HEK293 (cell line): ENCODE measurements around the gene NAPG.

ENCODE experiments used
- CTCF ChIA-PET: fragments of 350-600 bp; formaldehyde crosslinking; extraction: SDS; loops from one replicate; lab custom pipeline; 2021; ENCODE audit warnings: antibody characterized with exemption; lab: Yijun Ruan, JAX
- POLR2A ChIA-PET: fragments of 300-600 bp; formaldehyde crosslinking; extraction: SDS; loops from one replicate; lab custom pipeline; 2020; ENCODE audit warnings: antibody characterized with exemption, inconsistent platforms; lab: Yijun Ruan, JAX
- H3K27ac ChIP-seq: fragments of 200-500 bp; sonication (Bioruptor generic); 2 replicates; pipeline ENCODE4 v1.5.1; 2014; ENCODE audit warnings: low read depth, low read length, control low read depth, inconsistent platforms; ENCODE audit errors: extremely low read depth
- H3K36me3 ChIP-seq, 2 experiments: fragments of 200-500 bp in 1 of 2; sonication (Bioruptor generic) in 1 of 2; 1 replicate in 1 of 2; 2 replicates in 1 of 2; pipeline ENCODE4 v1.5.1; 2014 to 2017; ENCODE audit warnings: inconsistent platforms in 2 of 2, low read length in 2 of 2; ENCODE audit not compliant: control insufficient read depth in 2 of 2, insufficient read depth in 1 of 2
- H3K4me1 ChIP-seq: fragments of 200-500 bp; sonication (Bioruptor generic); 2 replicates; pipeline ENCODE4 v1.5.1; 2014; ENCODE audit warnings: mild to moderate bottlenecking, low read length, inconsistent platforms; ENCODE audit not compliant: control insufficient read depth, insufficient read depth
- H3K4me3 ChIP-seq: 2 replicates; pipeline ENCODE4 v1.5.1; 2011; ENCODE audit warnings: low read depth, mild to moderate bottlenecking, control low read depth, low read length, moderate library complexity
- H3K9me3 ChIP-seq: fragments of 200-500 bp; sonication (Bioruptor generic); 2 replicates; pipeline ENCODE4 v1.5.1; 2014; ENCODE audit warnings: low read depth, low read length, inconsistent platforms; ENCODE audit not compliant: control insufficient read depth, insufficient read depth
- GLIS2 ChIP-seq: fragments of 450-650 bp; formaldehyde crosslinking; IDR thresholded peaks from 2 replicates; pipeline ENCODE4 v1.5.1; 2016; ENCODE audit warnings: missing biosample characterization, missing genetic modification characterization
- HOXA7 ChIP-seq: sonication (generic); formaldehyde crosslinking; IDR thresholded peaks from 2 replicates; pipeline ENCODE4 v1.8.1; 2022; ENCODE audit warnings: missing genetic modification reagents, borderline replicate concordance
- IKZF3 ChIP-seq: fragments of 450-650 bp; IDR thresholded peaks from 2 replicates; pipeline ENCODE4 v1.5.0; 2018; ENCODE audit warnings: missing biosample characterization, mild to moderate bottlenecking, missing genetic modification characterization, moderate library complexity
- PRDM1 ChIP-seq: fragments of 450-650 bp; formaldehyde crosslinking; IDR thresholded peaks from 2 replicates; pipeline ENCODE4; 2016; ENCODE audit warnings: missing biosample characterization, missing genetic modification characterization
- PRDM2 ChIP-seq: fragments of 450-650 bp; formaldehyde crosslinking; IDR thresholded peaks from 2 replicates; pipeline ENCODE4 v1.5.1; 2016; ENCODE audit warnings: missing biosample characterization, missing genetic modification characterization, borderline replicate concordance
- PRDM4 ChIP-seq: fragments of 450-650 bp; formaldehyde crosslinking; IDR thresholded peaks from 2 replicates; pipeline ENCODE4 v1.5.1; 2017; ENCODE audit warnings: missing biosample characterization, missing genetic modification characterization
- ZBTB10 ChIP-seq: fragments of 450-650 bp; formaldehyde crosslinking; IDR thresholded peaks from 2 replicates; pipeline ENCODE4 v1.5.1; 2016; ENCODE audit warnings: missing biosample characterization, missing genetic modification characterization
- ZBTB17 ChIP-seq: fragments of 450-650 bp; formaldehyde crosslinking; IDR thresholded peaks from 2 replicates; pipeline ENCODE4 v1.5.1; 2016; ENCODE audit warnings: missing biosample characterization, missing genetic modification characterization
- ZFP37 ChIP-seq: fragments of 450-650 bp; formaldehyde crosslinking; IDR thresholded peaks from 2 replicates; pipeline ENCODE4 v1.5.1; 2016; ENCODE audit warnings: missing biosample characterization, missing genetic modification characterization
- ZNF10 ChIP-seq: fragments of 450-650 bp; formaldehyde crosslinking; IDR thresholded peaks from 2 replicates; pipeline ENCODE4 v1.5.1; 2017; ENCODE audit warnings: missing biosample characterization, missing genetic modification characterization
- ZNF148 ChIP-seq: fragments of 450-650 bp; formaldehyde crosslinking; IDR thresholded peaks from 2 replicates; pipeline ENCODE4 v1.5.0; 2017; ENCODE audit warnings: missing biosample characterization, missing genetic modification characterization, borderline replicate concordance
- ZNF174 ChIP-seq: fragments of 450-650 bp; formaldehyde crosslinking; IDR thresholded peaks from 2 replicates; pipeline ENCODE4 v1.5.0; 2017; ENCODE audit warnings: missing biosample characterization, mild to moderate bottlenecking, missing genetic modification characterization
- ZNF354C ChIP-seq: fragments of 450-650 bp; formaldehyde crosslinking; IDR thresholded peaks from 2 replicates; pipeline ENCODE4 v1.5.1; 2016; ENCODE audit warnings: missing biosample characterization, missing genetic modification characterization, low read depth, borderline replicate concordance
- ZNF501 ChIP-seq: fragments of 450-650 bp; formaldehyde crosslinking; IDR thresholded peaks from 2 replicates; pipeline ENCODE4 v1.5.1; 2016; ENCODE audit warnings: missing biosample characterization, missing genetic modification characterization
- ZNF645 ChIP-seq: fragments of 450-650 bp; formaldehyde crosslinking; IDR thresholded peaks from 2 replicates; pipeline ENCODE4; 2016; ENCODE audit warnings: missing biosample characterization, missing genetic modification characterization
- ZNF660 ChIP-seq: fragments of 450-650 bp; IDR thresholded peaks from 2 replicates; pipeline ENCODE4 v1.5.1; 2018; ENCODE audit warnings: missing biosample characterization, mild to moderate bottlenecking, missing genetic modification characterization
- ZNF76 ChIP-seq: fragments of 450-650 bp; formaldehyde crosslinking; IDR thresholded peaks from 2 replicates; pipeline ENCODE4; 2016; ENCODE audit warnings: low read depth, missing biosample characterization, missing genetic modification characterization, borderline replicate concordance
- ZNF776 ChIP-seq: fragments of 450-650 bp; formaldehyde crosslinking; IDR thresholded peaks from 2 replicates; pipeline ENCODE4 v1.5.0; 2017; ENCODE audit warnings: missing biosample characterization, missing genetic modification characterization, borderline replicate concordance
- ZNF830 ChIP-seq: fragments of 450-650 bp; IDR thresholded peaks from 2 replicates; pipeline ENCODE4 v1.5.0; 2018; ENCODE audit warnings: missing biosample characterization, missing genetic modification characterization, low read depth, mild to moderate bottlenecking, moderate library complexity

NAPG gene

GRCh38 chr18:10519366-10519765 is 6.5 kb upstream of the NAPG start (continued):
- TF ChIP-seq ZNF645 (tag by site-specific recombination), result no peak
- TF ChIP-seq, all 188 proteins: peak for 0

- CTCF ChIA-PET, result interaction anchor here (0.6 to 5.0 kb wide), 20 partner anchors 9 to 836 kb away, joined by 3 to 115 read pairs (median 3); no protein-coding TSS in a partner anchor
- Histone ChIP-seq H3K9me3 (no peaks in the 10 kb centered on the region), H3K4me1 (peaks cover 2% of the 10 kb centered on the region), H3K4me3 (no peak overlapping the region), H3K36me3 (no peaks in the 10 kb centered on the region), H3K27ac (no peak overlapping the region)
- POLR2A ChIA-PET, result no interaction called here
- TF ChIP-seq PRDM4 (tag by site-specific recombination) (no peak), HOXA7 (CRISPR knock-in tag) (no peak), ZNF830 (tag by site-specific recombination) (no peak), ZNF776 (no peak), ZNF660 (0 out of 2 replicates have a peak, but pooled peaks have one; percentile 19), PRDM1 (peak; percentile 37; the same call in 1 of the 2 replicates), ZNF10 (tag by site-specific recombination) (no peak), IKZF3 (tag by site-specific recombination) (0 out of 2 replicates have a peak, but pooled peaks have one; percentile 18), ZBTB10 (tag by site-specific recombination) (no peak), ZNF501 (0 out of 2 replicates have a peak, but pooled peaks have one; percentile 31), ZNF174 (tag by site-specific recombination) (no peak), ZNF76 (peak; percentile 82; the same call in 1 of the 2 replicates), ZNF354C (tag by site-specific recombination) (no peak), PRDM2 (no peak), ZFP37 (tag by site-specific recombination) (no peak), GLIS2 (no peak), ZBTB17 (no peak), ZNF148 (tag by site-specific recombination) (no peak)
Observed at GRCh38 chr18:10519999-10520935, 5.6 kb upstream of the NAPG start.
